MCF 10A (cell line): Measurements from ENCODE around the gene RAB14. TPM values are rescaled to one million over a fixed set of nuclear protein-coding genes. Genes with fewer than 3 reads are reported as not detected.

ENCODE experiments used
- Bru-seq: library from RNA; stranded (reverse); fragments of 400-500 nt; gene quantifications from one replicate; lab custom pipeline; 2021; lab: Mats Ljungman, UMichigan
- BruChase-seq, 2 experiments: library from RNA; stranded (reverse); fragments of 400-500 nt; gene quantifications; one replicate each; lab custom pipeline; 2021; lab: Mats Ljungman, UMichigan
- BruUV-seq: library from RNA; stranded (reverse); fragments of 400-500 nt; replicated peaks from 2 replicates; lab custom pipeline; 2021; lab: Mats Ljungman, UMichigan
- CTCF ChIA-PET: fragments of 300-600 bp; sonication (Branson Sonifier 250); formaldehyde crosslinking; extraction: SDS; loops from one replicate; lab custom pipeline; 2021; ENCODE audit warnings: antibody characterized with exemption, inconsistent platforms; lab: Yijun Ruan, JAX
- POLR2A ChIA-PET: fragments of 300-600, 350-650 bp; sonication (Branson Sonifier 250); formaldehyde crosslinking; extraction: SDS; loops from one replicate; lab custom pipeline; 2020; ENCODE audit warnings: antibody characterized with exemption, inconsistent platforms; lab: Yijun Ruan, JAX
- DNase-seq: peaks from one replicate; pipeline ENCODE4 v3.0.0-alpha.2; 2018; ENCODE audit not compliant: unreplicated experiment
- H3K27ac Mint-ChIP-seq: one replicate; pipeline ENCODE4 v1.8.0; 2022; ENCODE audit warnings: mild to moderate bottlenecking, low read depth, mixed read lengths; ENCODE audit not compliant: unreplicated experiment
- H3K27me3 Mint-ChIP-seq: one replicate; pipeline ENCODE4 v1.8.0; 2022; ENCODE audit warnings: mixed read lengths; ENCODE audit not compliant: insufficient read depth, unreplicated experiment
- H3K36me3 Mint-ChIP-seq: one replicate; pipeline ENCODE4 v1.8.0; 2022; ENCODE audit warnings: mild to moderate bottlenecking, moderate library complexity, mixed read lengths; ENCODE audit not compliant: insufficient read depth, unreplicated experiment
- H3K4me1 Mint-ChIP-seq: one replicate; pipeline ENCODE4 v1.8.0; 2022; ENCODE audit warnings: mixed read lengths; ENCODE audit not compliant: insufficient read depth, unreplicated experiment
- H3K4me3 Mint-ChIP-seq: one replicate; pipeline ENCODE4 v1.8.0; 2022; ENCODE audit warnings: mild to moderate bottlenecking, moderate library complexity, mixed read lengths; ENCODE audit not compliant: unreplicated experiment
- H3K9me3 Mint-ChIP-seq: one replicate; pipeline ENCODE4 v1.8.0; 2022; ENCODE audit warnings: mixed read lengths; ENCODE audit not compliant: unreplicated experiment
- intact Hi-C: fragments of 100-400 bp; cut with micrococcal nuclease; formaldehyde crosslinking; loops from 2 replicates; pipeline ENCODE4 v1.14.1; 2022
- long read RNA-seq: library from polyadenylated mRNA; stranded (forward); transcript quantifications from one replicate; pipeline ENCODE4 v2.0.0, GENCODE V29; 2022
- total RNA-seq: library from RNA; stranded (reverse); gene quantifications from 2 replicates; pipeline ENCODE4 v1.2.3, GENCODE V29; 2022
- TF ChIP-seq, protein P1 (sequence below): fragments of 200-600 bp; IDR thresholded peaks from one replicate; pipeline ENCODE4 v1.8.0; 2022; ENCODE audit warnings: antibody characterized with exemption, mild to moderate bottlenecking; ENCODE audit not compliant: unreplicated experiment

The RAB14 gene
- total RNA-seq (65.8 and 77.0 TPM in 2 replicates), Bru-seq, nascent RNA (percentile 96 among the genes with signal in this experiment), BruChase-seq, experiment 1, labeled RNA remaining after a 6-hour chase (percentile 98 among the genes with signal in this experiment), BruChase-seq, experiment 2, labeled RNA remaining after a 2-hour chase (percentile 96 among the genes with signal in this experiment)
- long read RNA-seq, full-length matches to known transcripts = 243 of 264 reads
- long read RNA-seq, partial matches to known transcripts = 2 of 264 reads
- long read RNA-seq, other reads (novel, unspliced or antisense) = 19 of 264 reads

DNA sequence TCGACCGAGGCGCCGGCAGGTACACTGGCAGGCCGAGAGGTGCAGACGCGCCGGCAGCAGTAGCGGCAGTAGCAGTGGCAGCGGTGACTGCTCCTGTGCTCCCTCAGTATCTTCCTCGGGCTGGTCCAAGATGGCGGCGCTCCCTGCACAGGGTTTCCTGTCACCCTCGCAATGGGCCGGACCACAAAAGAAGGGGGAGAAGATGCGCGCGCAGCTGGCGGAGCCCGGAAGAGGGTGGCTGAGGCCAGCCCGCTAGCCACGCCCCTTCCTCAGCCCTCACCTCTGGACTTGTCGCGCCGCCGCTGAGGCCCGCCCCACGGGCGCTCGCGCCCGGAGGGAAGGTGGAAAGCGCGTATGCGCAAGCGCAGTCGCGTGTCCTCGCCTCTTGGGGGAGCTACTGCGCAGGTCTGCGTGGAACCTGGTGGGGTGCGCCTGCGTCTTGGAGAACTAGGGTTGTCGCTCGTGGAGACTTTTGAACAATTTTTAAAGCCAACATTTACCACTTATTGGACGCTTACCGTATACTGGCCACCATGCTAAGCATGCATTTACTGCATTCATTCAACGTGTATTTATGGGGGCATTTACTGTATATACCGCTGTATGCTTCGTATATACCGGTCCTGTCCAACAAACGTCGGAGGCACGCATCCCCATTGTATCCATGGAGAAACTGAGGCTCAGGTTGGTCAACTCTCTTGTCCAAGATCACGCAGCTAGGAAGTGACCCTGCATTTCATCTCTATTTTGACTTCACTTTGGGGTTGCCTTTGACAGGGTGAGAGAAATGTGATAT is at the start of gene RAB14:
Gene RAB14, minus strand, starts transcription at position 132 of the 796 bp plus-strand sequence. CDS start 8,457 bp downstream, outside the sequence.
- intact Hi-C loops = loop anchor here (1.0 to 5.0 kb wide), 2 partner anchors 130 to 221 kb away; partner anchors contain the start of gene CNTRL

DNA sequence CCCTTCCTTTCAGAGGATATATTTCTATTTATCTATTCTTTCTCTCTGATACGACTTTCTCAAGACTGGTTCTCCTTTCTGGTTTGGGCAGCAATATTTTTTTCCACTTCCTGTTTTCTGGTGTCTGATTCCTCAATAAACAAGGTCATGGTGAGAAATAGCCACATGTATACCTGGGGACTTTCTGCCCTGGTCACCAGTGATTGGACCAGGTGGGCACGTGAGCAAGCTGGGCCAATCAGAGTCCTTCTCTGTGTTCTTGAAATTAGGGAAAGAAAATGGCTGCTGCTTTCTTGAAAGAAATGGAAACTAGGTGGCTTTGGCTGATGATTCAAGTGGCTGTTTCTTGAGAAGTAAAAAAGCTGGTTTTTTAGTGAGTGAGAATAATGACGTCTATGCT is 47.9 kb upstream of the RAB14 start:
- no peak for DNase-seq
- Mint-ChIP-seq H3K4me1 (peaks cover 6% of the 10 kb centered on the region), H3K36me3 (no peaks in the 10 kb centered on the region), H3K27ac (no peak overlapping the region), H3K27me3 (no peaks in the 10 kb centered on the region), H3K4me3 (no peak overlapping the region), H3K9me3 (peaks cover 11% of the 10 kb centered on the region)
- POLR2A ChIA-PET = no interaction called here
- intact Hi-C loops = no loop called here
- no TSS peak for BruUV-seq
- TF ChIP-seq, protein P1, sequence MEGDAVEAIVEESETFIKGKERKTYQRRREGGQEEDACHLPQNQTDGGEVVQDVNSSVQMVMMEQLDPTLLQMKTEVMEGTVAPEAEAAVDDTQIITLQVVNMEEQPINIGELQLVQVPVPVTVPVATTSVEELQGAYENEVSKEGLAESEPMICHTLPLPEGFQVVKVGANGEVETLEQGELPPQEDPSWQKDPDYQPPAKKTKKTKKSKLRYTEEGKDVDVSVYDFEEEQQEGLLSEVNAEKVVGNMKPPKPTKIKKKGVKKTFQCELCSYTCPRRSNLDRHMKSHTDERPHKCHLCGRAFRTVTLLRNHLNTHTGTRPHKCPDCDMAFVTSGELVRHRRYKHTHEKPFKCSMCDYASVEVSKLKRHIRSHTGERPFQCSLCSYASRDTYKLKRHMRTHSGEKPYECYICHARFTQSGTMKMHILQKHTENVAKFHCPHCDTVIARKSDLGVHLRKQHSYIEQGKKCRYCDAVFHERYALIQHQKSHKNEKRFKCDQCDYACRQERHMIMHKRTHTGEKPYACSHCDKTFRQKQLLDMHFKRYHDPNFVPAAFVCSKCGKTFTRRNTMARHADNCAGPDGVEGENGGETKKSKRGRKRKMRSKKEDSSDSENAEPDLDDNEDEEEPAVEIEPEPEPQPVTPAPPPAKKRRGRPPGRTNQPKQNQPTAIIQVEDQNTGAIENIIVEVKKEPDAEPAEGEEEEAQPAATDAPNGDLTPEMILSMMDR = no peak
- CTCF ChIA-PET = no interaction called here

More for the DNA sequence above, at the start of gene RAB14:
- BruUV-seq = no TSS peak
- ChIA-PET CTCF (interaction anchor here (0.6 to 2.1 kb wide), 10 partner anchors 9 to 321 kb away, joined by 3 to 15 read pairs (median 3); no protein-coding TSS in a partner anchor), POLR2A (interaction anchor here (0.7 to 5.0 kb wide), 21 partner anchors 9 to 197 kb away, joined by 3 to 40 read pairs (median 6); partner anchors contain the start of genes CNTRL and GSN)
- Mint-ChIP-seq H3K4me1 (peaks cover 26% of the 10 kb centered on the region), H3K9me3 (no peaks in the 10 kb centered on the region), H3K27ac (peak within 1 kb of the TSS; percentile 81), H3K27me3 (no peaks in the 10 kb centered on the region), H3K36me3 (peaks cover 5% of the 10 kb centered on the region), H3K4me3 (peak within 1 kb of the TSS; percentile 83)
- DNase-seq = peak; percentile 98
- TF ChIP-seq, protein P1 = peak; percentile 47

DNA sequence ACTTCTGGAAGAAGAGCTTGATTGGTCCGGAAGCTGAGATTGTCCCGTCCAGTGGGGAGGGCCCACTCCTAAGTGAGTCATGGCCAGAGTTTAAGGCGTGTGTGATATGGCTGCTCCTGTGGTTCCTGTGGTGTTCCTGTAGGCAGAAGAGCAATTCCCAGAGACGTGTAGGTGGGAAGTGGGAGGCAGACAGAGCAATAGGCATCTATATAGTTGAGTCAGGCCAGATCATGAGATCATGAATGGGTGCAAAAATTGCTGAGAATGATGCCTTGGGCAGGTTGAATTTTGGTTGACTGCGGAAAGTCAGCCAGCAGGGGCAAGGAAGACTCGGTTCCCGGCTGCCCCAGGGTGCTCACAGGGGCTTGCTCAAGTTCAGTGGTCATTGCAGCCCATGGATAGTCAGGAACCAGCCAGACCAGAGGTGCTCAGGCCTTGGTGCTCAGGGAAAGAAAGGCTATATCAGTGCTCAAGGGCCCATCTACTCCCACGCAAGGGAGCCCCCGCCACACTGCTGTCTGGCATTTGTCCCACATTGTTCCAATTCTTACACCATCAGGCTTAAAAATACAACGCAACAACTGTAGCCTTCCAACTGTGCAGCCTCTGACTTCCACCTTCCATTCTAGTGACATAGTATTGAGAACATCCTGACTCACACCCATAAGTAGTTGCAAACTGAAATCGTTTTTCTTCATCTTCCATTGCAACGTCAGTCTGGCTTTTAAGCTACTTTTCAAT is 45.3 kb upstream of the RAB14 start:
- no peak overlapping the region for H3K4me3 Mint-ChIP-seq
- CTCF ChIA-PET = interaction anchor here (1.0 to 1.3 kb wide), 3 partner anchors 13 to 32 kb away, joined by 3 to 5 read pairs (median 3); no protein-coding TSS in a partner anchor
- TF ChIP-seq, protein P1 = no peak
- intact Hi-C loops = no loop called here
- H3K27me3 Mint-ChIP-seq = no peaks in the 10 kb centered on the region
- no peaks in the 10 kb centered on the region for H3K36me3 Mint-ChIP-seq
- peak; percentile 55 for DNase-seq
- H3K9me3 Mint-ChIP-seq = peaks cover 11% of the 10 kb centered on the region
- H3K27ac Mint-ChIP-seq = no peak overlapping the region
- no TSS peak for BruUV-seq
- POLR2A ChIA-PET = interaction anchor here (1.3 to 2.8 kb wide), 2 partner anchors 13 to 21 kb away, joined by 3 to 19 read pairs; partner anchors contain the start of gene GSN
- peaks cover 6% of the 10 kb centered on the region for H3K4me1 Mint-ChIP-seq
